ENCODE measurements around the gene OPN1SW.

OPN1SW gene

DNA sequence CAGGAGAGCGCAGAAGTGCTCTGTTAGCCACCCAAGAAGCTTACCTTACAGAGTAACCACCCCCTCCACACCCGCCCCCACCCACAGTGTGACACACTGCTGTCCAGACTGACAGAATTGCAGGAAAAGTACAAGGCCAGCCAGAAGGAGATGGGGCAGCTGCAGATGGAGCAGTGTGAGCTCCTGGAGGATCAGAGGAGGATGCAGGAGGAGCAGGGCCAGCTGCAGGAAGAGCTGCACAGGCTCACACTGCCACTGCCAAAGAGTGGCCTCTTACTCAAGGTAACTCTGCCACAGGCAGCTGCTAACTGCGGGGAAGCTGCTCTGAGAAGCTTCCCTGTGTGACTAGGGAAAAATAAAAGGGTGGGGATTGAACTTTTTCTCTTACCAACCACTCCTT is 33.8 kb upstream of the OPN1SW start:
- Histone ChIP-seq H3K9me2 (replicated peaks; ENCODE audit: insufficient read depth, low read length) (no peaks in the 10 kb centered on the region), H4K20me1 (ENCODE audit: insufficient read depth, low read length) (no peaks in the 10 kb centered on the region), H3K4me1 (ENCODE audit: low read length) (peaks cover 22% of the 10 kb centered on the region), H3K79me2 (ENCODE audit: low read length) (no peaks in the 10 kb centered on the region), H3F3A (ENCODE audit: insufficient read depth, low read length) (peaks cover 10% of the 10 kb centered on the region), H3K9me3 (replicated peaks; ENCODE audit: insufficient read depth, low read length) (no peaks in the 10 kb centered on the region), H2AFZ (ENCODE audit: low read length) (no peak overlapping the region), H3K4me2 (ENCODE audit: low read depth, low read length) (no peak overlapping the region), H3K27ac (ENCODE audit: low read length) (no peak overlapping the region), H3K4me3 (ENCODE audit: low read length) (no peak overlapping the region), H3K27me3 (replicated peaks; ENCODE audit: insufficient read depth, low read length) (no peaks in the 10 kb centered on the region), H3K9ac (ENCODE audit: low read length) (no peak overlapping the region), H3K36me3 (replicated peaks; ENCODE audit: insufficient read depth, low read length) (no peaks in the 10 kb centered on the region)
- DNase-seq = no peak
- TF ChIP-seq EZH2phosphoT487 (IDR thresholded peaks at IDR 0.05; ENCODE audit: low read length) = no peak
- TF ChIP-seq EZH2 (optimal IDR thresholded peaks at IDR 0.05; ENCODE audit: low read depth, low read length) = no peak
- TF ChIP-seq, protein P1, sequence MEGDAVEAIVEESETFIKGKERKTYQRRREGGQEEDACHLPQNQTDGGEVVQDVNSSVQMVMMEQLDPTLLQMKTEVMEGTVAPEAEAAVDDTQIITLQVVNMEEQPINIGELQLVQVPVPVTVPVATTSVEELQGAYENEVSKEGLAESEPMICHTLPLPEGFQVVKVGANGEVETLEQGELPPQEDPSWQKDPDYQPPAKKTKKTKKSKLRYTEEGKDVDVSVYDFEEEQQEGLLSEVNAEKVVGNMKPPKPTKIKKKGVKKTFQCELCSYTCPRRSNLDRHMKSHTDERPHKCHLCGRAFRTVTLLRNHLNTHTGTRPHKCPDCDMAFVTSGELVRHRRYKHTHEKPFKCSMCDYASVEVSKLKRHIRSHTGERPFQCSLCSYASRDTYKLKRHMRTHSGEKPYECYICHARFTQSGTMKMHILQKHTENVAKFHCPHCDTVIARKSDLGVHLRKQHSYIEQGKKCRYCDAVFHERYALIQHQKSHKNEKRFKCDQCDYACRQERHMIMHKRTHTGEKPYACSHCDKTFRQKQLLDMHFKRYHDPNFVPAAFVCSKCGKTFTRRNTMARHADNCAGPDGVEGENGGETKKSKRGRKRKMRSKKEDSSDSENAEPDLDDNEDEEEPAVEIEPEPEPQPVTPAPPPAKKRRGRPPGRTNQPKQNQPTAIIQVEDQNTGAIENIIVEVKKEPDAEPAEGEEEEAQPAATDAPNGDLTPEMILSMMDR (IDR thresholded peaks at IDR 0.05; ENCODE audit: low read length) = no peak

- H3K27ac ChIP-seq (ENCODE audit: low read length) = no peak overlapping the region
- H3K79me2 ChIP-seq (ENCODE audit: low read length) = no peaks in the 10 kb centered on the region
- no peak for TF ChIP-seq EZH2 (optimal IDR thresholded peaks at IDR 0.05; ENCODE audit: low read depth, low read length)
- TF ChIP-seq, protein P1 (IDR thresholded peaks at IDR 0.05; ENCODE audit: low read length) = no peak
- TF ChIP-seq EZH2phosphoT487 (IDR thresholded peaks at IDR 0.05; ENCODE audit: low read length) = no peak
- peaks cover 8% of the 10 kb centered on the region for H3F3A ChIP-seq (ENCODE audit: insufficient read depth, low read length)
- no peaks in the 10 kb centered on the region for H3K9me3 ChIP-seq (replicated peaks; ENCODE audit: insufficient read depth, low read length)
- no peaks in the 10 kb centered on the region for H4K20me1 ChIP-seq (ENCODE audit: insufficient read depth, low read length)
- peaks cover 9% of the 10 kb centered on the region for H3K4me1 ChIP-seq (ENCODE audit: low read length)
- H3K9ac ChIP-seq (ENCODE audit: low read length) = no peak overlapping the region
- no peaks in the 10 kb centered on the region for H3K36me3 ChIP-seq (replicated peaks; ENCODE audit: insufficient read depth, low read length)
- H3K9me2 ChIP-seq (replicated peaks; ENCODE audit: insufficient read depth, low read length) = no peaks in the 10 kb centered on the region
- no peak for DNase-seq
- no peak overlapping the region for H2AFZ ChIP-seq (ENCODE audit: low read length)
- H3K27me3 ChIP-seq (replicated peaks; ENCODE audit: insufficient read depth, low read length) = no peaks in the 10 kb centered on the region
- no peak overlapping the region for H3K4me3 ChIP-seq (ENCODE audit: low read length)
- no peak overlapping the region for H3K4me2 ChIP-seq (ENCODE audit: low read depth, low read length)
Measured at GRCh38 chr7:128807191-128807590, 31.6 kb upstream of the OPN1SW start.

DNA sequence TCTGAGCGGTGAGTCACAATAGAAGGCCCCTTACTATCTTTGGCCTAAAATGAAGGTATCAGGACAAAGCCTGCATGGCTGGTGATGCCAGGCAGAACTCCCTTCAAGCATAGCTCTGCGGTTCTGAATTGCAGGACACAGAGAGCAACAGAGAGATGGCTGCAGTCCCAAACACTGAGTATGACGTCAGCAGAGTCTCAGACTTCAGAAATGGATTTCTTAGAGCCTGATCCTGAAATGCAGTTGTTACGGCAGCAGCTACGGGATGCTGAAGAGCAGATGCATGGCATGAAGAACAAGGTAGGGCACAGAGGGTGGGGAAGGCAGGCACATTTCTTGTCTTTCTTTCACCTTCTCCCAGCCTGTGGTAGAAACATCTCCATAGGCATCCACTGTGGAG is 29.6 kb upstream of the OPN1SW start:
- Histone ChIP-seq H3K79me2 (ENCODE audit: low read length) (no peaks in the 10 kb centered on the region), H3K9me2 (replicated peaks; ENCODE audit: insufficient read depth, low read length) (no peaks in the 10 kb centered on the region), H3K4me3 (ENCODE audit: low read length) (no peak overlapping the region), H4K20me1 (ENCODE audit: insufficient read depth, low read length) (no peaks in the 10 kb centered on the region), H2AFZ (ENCODE audit: low read length) (no peak overlapping the region), H3K9me3 (replicated peaks; ENCODE audit: insufficient read depth, low read length) (no peaks in the 10 kb centered on the region), H3F3A (ENCODE audit: insufficient read depth, low read length) (no peaks in the 10 kb centered on the region), H3K4me1 (ENCODE audit: low read length) (no peaks in the 10 kb centered on the region), H3K27ac (ENCODE audit: low read length) (no peak overlapping the region), H3K27me3 (replicated peaks; ENCODE audit: insufficient read depth, low read length) (no peaks in the 10 kb centered on the region), H3K36me3 (replicated peaks; ENCODE audit: insufficient read depth, low read length) (no peaks in the 10 kb centered on the region), H3K4me2 (ENCODE audit: low read depth, low read length) (no peak overlapping the region), H3K9ac (ENCODE audit: low read length) (no peak overlapping the region)
- TF ChIP-seq EZH2 (optimal IDR thresholded peaks at IDR 0.05; ENCODE audit: low read depth, low read length) (no peak), EZH2phosphoT487 (IDR thresholded peaks at IDR 0.05; ENCODE audit: low read length) (no peak)
- TF ChIP-seq, protein P1 (IDR thresholded peaks at IDR 0.05; ENCODE audit: low read length) = no peak
- no peak for DNase-seq
